RWPE2 (cell line): Measurements from ENCODE around the gene USP32.
A peak's percentile ranks its signal among the peaks of the same experiment; 100 is the strongest.

Experiments
- ATAC-seq: fragments of 200-7000 bp; cut with Tn5 transposase; 3 replicates; pipeline ENCODE4 v1.9.1; 2021; ENCODE audit warnings: low read depth
- DNase-seq: peaks from one replicate; pipeline ENCODE4 v3.0.0-alpha.2; 2020; ENCODE audit warnings: low spot score
- H3K27ac ChIP-seq: fragments of 450-650 bp; 2 replicates; pipeline ENCODE4 v1.5.1; 2017; ENCODE audit warnings: mild to moderate bottlenecking; ENCODE audit not compliant: poor library complexity, severe bottlenecking
- H3K27me3 ChIP-seq: fragments of 250-450 bp; sonication (Bioruptor Pico); 2 replicates; pipeline ENCODE4 v1.5.1; 2021; ENCODE audit warnings: mild to moderate bottlenecking, moderate library complexity; ENCODE audit not compliant: insufficient read depth, poor library complexity, severe bottlenecking
- H3K36me3 ChIP-seq: fragments of 250-450 bp; sonication (Bioruptor Pico); 2 replicates; pipeline ENCODE4 v1.5.1; 2020; ENCODE audit warnings: low read depth, mild to moderate bottlenecking, moderate library complexity
- H3K4me1 ChIP-seq: fragments of 250-450 bp; sonication (Bioruptor Pico); 2 replicates; pipeline ENCODE4 v1.5.1; 2021; ENCODE audit warnings: mild to moderate bottlenecking, moderate library complexity; ENCODE audit not compliant: insufficient read depth, poor library complexity, severe bottlenecking
- H3K4me3 ChIP-seq: fragments of 250-450 bp; sonication (Bioruptor Pico); 2 replicates; pipeline ENCODE4 v1.5.1; 2021; ENCODE audit warnings: mild to moderate bottlenecking, moderate library complexity; ENCODE audit not compliant: severe bottlenecking
- H3K9me3 ChIP-seq: fragments of 250-450 bp; sonication (Bioruptor Pico); 2 replicates; pipeline ENCODE4 v1.5.1; 2021; ENCODE audit warnings: mild to moderate bottlenecking, moderate library complexity; ENCODE audit not compliant: severe bottlenecking
- TF ChIP-seq, protein P1 (sequence below): fragments of 450-650 bp; IDR thresholded peaks from one replicate; pipeline ENCODE4 v1.5.1; 2017; ENCODE audit warnings: mild to moderate bottlenecking, moderate library complexity; ENCODE audit not compliant: poor library complexity, severe bottlenecking

USP32 gene

DNA sequence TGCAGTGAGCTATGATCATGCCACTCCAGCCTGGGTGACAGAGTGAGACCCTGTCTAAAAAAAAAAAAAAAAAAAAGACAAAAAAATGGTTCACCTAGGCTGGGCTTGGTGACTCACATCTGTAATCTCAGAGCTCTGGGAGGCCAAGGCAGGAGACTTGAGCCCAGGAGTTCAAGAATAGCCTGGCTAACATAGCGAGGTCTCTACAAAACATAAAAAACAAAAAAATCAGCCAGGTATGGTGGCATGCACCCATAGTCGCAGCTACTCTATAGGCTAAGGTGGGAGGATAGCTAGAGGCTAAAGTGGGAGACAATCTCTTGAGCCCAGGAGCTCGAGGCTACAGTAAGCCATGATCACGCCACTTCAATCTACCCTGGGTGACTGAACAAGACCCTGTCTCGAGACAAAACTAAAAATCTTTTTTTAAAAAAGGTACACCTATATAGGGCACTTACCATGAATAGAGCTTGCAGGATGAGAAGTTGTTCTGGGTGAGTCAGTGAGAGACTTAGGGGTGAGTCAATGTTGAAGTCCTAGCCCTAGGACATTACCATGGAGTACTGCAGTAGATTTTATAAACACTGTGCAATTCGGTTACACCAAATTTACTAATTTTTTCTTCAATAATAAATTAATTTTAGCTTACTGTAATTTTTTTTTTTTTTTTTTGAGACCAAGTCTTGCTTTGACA is 19.0 kb downstream of the USP32 start:
- DNase-seq: no peak
- H3K9me3 ChIP-seq: no peaks in the 10 kb centered on the region
- ATAC-seq: peak; percentile 100
- H3K4me3 ChIP-seq: no peak overlapping the region
- TF ChIP-seq, protein P1, sequence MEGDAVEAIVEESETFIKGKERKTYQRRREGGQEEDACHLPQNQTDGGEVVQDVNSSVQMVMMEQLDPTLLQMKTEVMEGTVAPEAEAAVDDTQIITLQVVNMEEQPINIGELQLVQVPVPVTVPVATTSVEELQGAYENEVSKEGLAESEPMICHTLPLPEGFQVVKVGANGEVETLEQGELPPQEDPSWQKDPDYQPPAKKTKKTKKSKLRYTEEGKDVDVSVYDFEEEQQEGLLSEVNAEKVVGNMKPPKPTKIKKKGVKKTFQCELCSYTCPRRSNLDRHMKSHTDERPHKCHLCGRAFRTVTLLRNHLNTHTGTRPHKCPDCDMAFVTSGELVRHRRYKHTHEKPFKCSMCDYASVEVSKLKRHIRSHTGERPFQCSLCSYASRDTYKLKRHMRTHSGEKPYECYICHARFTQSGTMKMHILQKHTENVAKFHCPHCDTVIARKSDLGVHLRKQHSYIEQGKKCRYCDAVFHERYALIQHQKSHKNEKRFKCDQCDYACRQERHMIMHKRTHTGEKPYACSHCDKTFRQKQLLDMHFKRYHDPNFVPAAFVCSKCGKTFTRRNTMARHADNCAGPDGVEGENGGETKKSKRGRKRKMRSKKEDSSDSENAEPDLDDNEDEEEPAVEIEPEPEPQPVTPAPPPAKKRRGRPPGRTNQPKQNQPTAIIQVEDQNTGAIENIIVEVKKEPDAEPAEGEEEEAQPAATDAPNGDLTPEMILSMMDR: no peak
- H3K27ac ChIP-seq: peak overlapping the region; percentile 80
- peaks cover 12% of the 10 kb centered on the region; the same call in 1 of the 2 replicates for H3K36me3 ChIP-seq
- peaks cover 24% of the 10 kb centered on the region for H3K4me1 ChIP-seq
- no peaks in the 10 kb centered on the region for H3K27me3 ChIP-seq

DNA sequence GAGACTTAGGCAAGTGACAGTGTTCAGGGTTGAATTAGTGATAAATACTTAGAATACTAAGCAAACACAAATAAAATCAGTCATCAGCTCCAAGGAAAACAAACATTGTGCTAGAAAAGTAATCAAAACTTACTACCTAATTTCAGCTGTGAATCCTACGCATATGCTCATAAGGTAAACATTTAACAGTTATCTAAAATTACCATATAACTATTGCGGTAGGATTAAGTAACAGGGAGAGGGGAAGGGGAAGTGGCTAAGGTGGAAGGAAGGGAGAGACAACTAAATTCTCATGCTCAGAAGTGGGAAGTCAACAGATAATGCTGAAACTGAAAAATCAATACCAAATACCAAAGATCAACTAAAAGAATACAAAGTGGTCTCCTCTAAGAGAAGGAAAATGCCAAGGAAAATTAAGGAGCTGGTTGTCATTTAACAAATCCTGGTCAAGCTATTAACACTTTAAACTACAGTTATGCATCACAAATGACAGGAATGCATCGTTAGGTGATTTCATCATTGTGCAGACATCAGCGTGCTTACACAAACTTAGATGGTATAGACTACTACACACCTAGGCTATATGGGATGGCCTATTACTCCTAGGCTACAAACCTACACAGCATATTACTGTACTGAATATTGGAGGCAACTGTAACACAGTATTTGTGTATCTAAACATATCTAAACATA is 20.0 kb downstream of the USP32 start:
- Histone ChIP-seq H3K4me1 (peaks cover 24% of the 10 kb centered on the region), H3K27ac (peak overlapping the region; percentile 80), H3K27me3 (no peaks in the 10 kb centered on the region), H3K9me3 (no peaks in the 10 kb centered on the region), H3K4me3 (no peak overlapping the region), H3K36me3 (peaks cover 8% of the 10 kb centered on the region; the same call in 1 of the 2 replicates)
- ATAC-seq (no peak), DNase-seq (no peak)
- TF ChIP-seq, protein P1: no peak

DNA sequence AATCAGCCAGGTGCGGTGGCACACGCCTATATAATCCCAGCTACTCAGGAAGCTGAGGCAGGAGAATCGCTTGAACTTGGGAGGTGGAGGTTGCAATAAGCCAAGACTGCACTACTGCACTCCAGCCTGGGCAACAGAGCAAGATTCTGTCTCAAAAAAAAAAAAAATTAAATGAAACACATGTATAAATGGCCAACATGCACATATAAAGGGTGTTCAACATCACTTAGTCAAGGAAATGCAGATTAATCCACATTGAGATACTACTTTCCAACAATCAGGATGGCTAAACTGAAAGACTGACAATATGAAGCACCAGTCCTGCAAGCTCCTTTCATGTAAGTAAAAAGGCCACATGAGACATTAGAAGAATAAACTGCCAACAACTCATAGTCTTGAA is 20.5 kb downstream of the USP32 start:
- Histone ChIP-seq H3K9me3 (no peaks in the 10 kb centered on the region), H3K4me3 (no peak overlapping the region), H3K36me3 (peaks cover 4% of the 10 kb centered on the region; the same call in 1 of the 2 replicates), H3K27ac (peak overlapping the region; percentile 80), H3K27me3 (no peaks in the 10 kb centered on the region), H3K4me1 (peaks cover 24% of the 10 kb centered on the region)
- no peak for DNase-seq
- no peak for ATAC-seq
- TF ChIP-seq, protein P1: no peak

DNA sequence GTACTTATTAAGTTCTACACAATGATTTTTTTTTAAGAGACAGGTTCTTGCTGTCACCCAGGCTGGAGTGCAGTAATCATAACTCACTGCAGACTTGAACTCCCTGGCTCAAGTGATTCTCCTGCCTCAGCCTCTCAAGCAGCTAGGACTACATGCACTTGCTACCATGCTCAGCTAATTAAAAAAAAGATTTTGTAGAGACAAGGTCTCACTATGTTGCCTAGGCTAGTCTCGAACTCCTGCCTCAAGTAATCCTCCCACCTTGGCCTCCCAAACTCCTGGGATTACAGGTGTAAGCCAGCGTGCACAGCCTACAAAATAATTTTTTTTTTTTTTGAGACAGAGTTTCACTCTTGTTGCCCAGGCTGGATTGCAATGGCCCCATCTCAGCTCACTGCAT is 22.2 kb downstream of the USP32 start:
- Histone ChIP-seq H3K27me3 (no peaks in the 10 kb centered on the region), H3K4me1 (peaks cover 24% of the 10 kb centered on the region), H3K36me3 (peaks cover 13% of the 10 kb centered on the region), H3K27ac (no peak overlapping the region), H3K9me3 (no peaks in the 10 kb centered on the region), H3K4me3 (no peak overlapping the region)
- ATAC-seq (no peak), DNase-seq (no peak)
- TF ChIP-seq, protein P1: no peak
